H1 (cell line): ENCODE results near the gene TMEM161A. TPM values are rescaled to one million over a fixed set of nuclear protein-coding genes. Genes with fewer than 3 reads are reported as not detected.

Source experiments
- BCL11A ChIP-seq, 2 experiments: IDR thresholded peaks; one replicate each; pipeline ENCODE4 v1.6.1; 2011; ENCODE audit warnings: low read depth in 2 of 2, low read length in 2 of 2, mild to moderate bottlenecking in 2 of 2
- CHD7 ChIP-seq: fragments of 300-600 bp; sonication (generic); IDR thresholded peaks from 2 replicates; pipeline ENCODE4 v1.7.1; 2012; ENCODE audit warnings: low read length, moderate library complexity, mild to moderate bottlenecking, inconsistent platforms; ENCODE audit not compliant: insufficient replicate concordance
- FOSL1 ChIP-seq: IDR thresholded peaks from 2 replicates; pipeline ENCODE4 v1.6.1; 2011; ENCODE audit warnings: mild to moderate bottlenecking, low read depth, low read length, moderate library complexity; ENCODE audit not compliant: insufficient read depth
- POLR2AphosphoS5 ChIP-seq: IDR thresholded peaks from 2 replicates; pipeline ENCODE4 v1.6.1; 2011; ENCODE audit warnings: low read depth, low read length
- RXRA ChIP-seq: IDR thresholded peaks from 2 replicates; pipeline ENCODE4 v1.6.1; 2011; ENCODE audit warnings: low read depth, mild to moderate bottlenecking, low read length, moderate library complexity; ENCODE audit not compliant: insufficient read depth
- SP1 ChIP-seq: IDR thresholded peaks from 2 replicates; pipeline ENCODE4 v1.6.1; 2011; ENCODE audit warnings: low read depth, low read length
- TAF7 ChIP-seq: optimal IDR thresholded peaks from 2 replicates; pipeline ENCODE3; 2011; ENCODE audit warnings: low read depth, mild to moderate bottlenecking, inconsistent platforms, low read length, moderate library complexity, borderline replicate concordance
- polyA plus RNA-seq, 7 experiments: library from polyadenylated mRNA; depleted of rRNA in 3 of 7; stranded (reverse) in 5 of 7; unstranded in 2 of 7; fragments of >200 nt in 5 of 7; fragments of 200-250 nt in 2 of 7; gene quantifications; 1 replicate in 5 of 7; 2 replicates in 1 of 7; 4 replicates in 1 of 7; pipeline versions ENCODE4 v1.2.1 to v1.2.3, GENCODE V29; 2011 to 2013; ENCODE audit warnings: missing spikeins in 2 of 7, mixed read lengths in 2 of 7
- total RNA-seq: library from RNA; stranded (reverse); fragmentation: NEBNext Ultra II Directional; extraction: Animal tissue kit (Norgen Biotek cat#: 25700); gene quantifications from 2 replicates; pipeline ENCODE4 v1.2.1, GENCODE V29; 2021

Gene TMEM161A
- total and polyA plus RNA-seq, 2 of the 8 experiments (the other 6 are each of a cell fraction or from before 2014, with no cell fraction given): 47.8 to 103 TPM

- TF ChIP-seq BCL11A (IDR thresholded peaks at IDR 0.05; ENCODE audit: low read depth in 2 of 2, low read length in 2 of 2): no peak
- no peak for TF ChIP-seq SP1
- no peak for TF ChIP-seq RXRA
- no peak for TF ChIP-seq TAF7
- no peak for TF ChIP-seq CHD7
- TF ChIP-seq FOSL1: no peak
- TF ChIP-seq POLR2AphosphoS5: no peak
Observed at GRCh38 chr19:19071897-19072296, 66.4 kb downstream of the TMEM161A start (continued).
